ENCODE data around the gene DDAH1.
"Not testable (repeated sequence)": the region's sequence is repeated elsewhere in the genome, so short reads cannot be mapped to it uniquely, and the experiment has no call there.

DDAH1 gene

DNA sequence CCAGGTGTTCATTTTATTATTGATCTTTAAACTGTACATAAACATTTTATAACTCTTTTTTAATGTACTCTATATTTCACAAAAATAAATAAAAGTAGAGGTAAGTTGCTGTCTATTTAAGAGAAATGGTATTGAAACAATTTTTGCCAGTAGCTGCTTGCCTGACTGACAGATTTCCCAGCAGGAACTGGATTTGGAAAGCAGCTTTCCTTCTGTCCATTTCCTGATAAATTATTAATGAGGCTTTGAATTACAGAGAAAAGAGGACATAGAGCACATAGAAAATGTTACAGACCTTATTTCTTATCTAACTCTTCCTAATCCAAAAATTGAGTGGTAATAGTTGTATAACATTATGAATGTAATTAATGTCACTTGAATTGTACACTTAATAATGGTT lies 108.8 kb downstream of the DDAH1 start:
- no peak for DNase-seq

DNA sequence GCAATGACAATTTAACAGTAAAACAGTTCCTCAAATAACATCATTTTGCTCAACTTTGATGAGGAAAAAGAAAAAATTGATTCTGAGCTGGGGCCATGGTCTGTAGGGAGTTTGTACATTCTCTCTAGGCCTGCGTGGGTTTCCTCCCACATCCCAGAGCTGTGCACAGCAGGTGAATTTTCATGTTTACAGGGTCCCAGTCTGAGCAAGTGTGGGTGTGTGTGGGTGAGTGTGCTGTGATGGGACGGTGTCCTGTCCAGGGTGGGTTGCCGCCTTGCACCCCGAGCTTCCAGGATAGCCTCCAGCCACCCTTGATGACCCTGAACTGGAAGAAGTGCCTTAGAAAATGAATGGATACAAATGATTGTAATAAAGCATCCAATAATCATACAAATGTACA lies 112.9 kb downstream of the DDAH1 start:
- DNase-seq = no peak

DNA sequence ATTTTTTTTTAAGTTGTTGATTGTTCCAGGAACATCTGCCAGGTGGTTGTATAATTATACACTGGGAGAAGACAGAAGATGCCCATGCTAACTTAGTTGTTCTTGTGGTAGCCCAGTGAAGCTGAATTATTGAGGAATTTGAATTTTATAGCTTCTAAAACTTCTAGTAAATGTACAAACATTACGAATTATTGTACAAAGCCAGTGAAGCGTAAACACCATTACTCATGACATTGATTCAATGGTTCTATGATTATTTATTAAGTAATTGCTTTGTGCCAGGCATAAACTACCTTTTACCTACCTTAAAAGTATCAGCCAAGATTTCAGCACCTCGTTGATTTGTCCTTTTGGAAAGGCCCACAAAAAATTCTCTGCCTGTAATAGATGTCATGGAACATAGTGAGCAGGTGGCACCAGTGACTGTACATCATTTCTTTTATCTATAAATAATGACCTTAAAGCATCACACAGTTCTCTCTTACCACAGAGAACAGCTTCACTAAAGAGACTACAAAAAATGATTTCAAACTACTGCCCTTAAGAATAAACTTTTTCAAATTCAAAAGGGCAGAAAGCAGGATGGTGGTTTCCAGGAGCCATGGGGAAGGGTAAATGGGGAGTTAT lies 113.6 kb downstream of the DDAH1 start:
- DNase-seq = no peak

DNA sequence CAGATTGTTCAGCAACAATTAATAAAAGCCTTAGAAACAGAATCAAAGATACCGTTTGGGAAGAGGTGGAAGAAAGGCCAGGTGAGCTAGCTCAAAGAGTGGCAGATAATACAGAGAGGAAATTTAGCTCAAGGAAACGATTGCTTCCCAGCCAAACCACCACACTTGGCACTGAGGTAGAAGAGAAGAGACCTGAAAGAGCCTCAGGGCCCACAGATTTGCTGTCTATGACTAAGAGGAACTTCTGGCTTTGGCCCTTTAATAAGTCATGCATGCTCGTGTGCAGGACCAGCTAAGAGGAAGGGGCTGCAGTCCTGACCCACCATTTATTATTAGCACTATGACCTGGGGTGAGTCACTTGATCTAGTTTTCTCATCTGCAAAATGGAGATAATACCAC lies 115.7 kb downstream of the DDAH1 start:
- DNase-seq = no peak

DNA sequence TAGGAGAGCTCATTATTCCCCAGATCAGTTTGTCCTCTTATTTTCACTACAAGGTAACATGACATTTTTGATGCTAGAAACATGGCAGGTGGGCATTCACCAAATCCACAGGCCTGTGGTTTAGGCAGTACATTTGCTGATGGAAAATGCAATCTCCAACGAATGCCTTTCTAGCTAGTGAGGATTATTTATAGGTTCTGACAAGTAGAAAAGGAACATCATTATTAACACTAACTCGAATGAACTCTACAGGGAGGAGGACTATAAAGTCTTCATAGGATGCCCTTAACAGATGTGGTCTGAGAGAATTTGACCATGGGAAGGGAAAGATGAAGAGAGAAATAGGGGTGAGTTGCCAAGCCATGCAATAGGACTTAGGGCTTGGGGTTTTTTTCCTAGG lies 117.1 kb downstream of the DDAH1 start:
- no peak for DNase-seq

DNA sequence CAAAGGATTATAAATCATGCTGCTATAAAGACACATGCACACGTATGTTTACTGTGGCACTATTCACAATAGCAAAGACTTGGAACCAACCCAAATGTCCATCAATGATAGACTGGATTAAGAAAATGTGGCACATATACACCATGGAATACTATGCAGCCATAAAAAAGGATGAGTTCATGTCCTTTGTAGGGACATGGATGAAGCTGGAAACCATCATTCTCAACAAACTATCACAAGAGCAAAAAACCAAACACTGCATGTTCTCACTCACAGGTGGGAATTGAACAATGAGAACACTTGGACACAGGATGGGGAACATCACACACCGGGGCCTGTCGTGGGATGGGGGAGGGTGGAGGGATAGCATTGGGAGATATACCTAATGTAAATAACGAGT lies 117.7 kb downstream of the DDAH1 start:
- DNase-seq = not testable (repeated sequence)

DNA sequence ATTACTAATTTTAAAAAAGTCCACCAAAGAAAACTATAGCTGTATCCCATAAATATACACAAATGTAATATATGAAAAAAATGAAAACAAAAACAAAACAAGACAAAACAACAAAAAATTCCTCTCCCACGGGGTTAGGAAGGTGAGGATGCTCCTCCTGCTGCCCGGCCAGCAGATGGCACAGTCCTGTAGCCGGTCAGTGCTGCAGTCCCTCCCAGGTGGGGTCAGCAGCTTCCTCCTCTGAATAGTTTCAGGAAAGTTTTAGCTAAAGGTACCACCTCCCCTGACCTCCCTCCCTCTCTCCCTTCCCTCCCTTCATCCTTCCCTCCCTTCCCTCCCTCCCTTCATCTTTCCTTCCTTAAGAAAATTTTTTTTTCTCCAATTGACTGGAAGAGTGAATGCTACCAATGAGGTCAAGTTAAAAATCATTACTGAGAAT lies 120.7 kb downstream of the DDAH1 start:
- DNase-seq = no peak

DNA sequence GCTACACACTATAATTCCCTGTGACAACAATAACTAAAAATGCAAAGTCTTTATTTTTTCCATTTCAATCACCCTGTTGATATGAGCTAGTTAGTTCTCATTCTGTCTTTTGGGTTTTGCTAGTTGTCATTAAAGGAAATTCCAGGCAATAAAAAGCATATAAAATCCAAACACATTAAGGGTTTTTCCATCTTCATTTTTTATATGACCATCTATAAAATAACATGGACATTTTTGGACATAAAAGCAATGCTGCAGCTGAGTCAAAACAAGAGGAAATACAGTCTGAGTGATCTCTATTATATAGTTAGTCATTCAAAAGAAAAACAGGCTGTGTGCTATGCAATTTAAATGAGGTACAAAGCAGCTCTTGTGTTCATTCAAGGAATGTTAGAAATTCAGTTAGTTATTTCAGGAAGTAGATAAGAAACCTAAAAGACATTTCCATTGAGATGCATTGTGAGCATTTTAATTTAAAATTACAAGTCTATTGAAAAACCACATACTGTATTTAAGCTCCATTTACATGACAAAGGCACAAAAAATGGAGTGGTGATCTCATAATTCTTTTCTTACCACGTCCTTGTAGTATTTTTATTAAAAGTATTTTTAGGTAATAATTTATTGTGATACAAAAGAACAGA lies 121.2 kb downstream of the DDAH1 start:
- no peak for DNase-seq

DNA sequence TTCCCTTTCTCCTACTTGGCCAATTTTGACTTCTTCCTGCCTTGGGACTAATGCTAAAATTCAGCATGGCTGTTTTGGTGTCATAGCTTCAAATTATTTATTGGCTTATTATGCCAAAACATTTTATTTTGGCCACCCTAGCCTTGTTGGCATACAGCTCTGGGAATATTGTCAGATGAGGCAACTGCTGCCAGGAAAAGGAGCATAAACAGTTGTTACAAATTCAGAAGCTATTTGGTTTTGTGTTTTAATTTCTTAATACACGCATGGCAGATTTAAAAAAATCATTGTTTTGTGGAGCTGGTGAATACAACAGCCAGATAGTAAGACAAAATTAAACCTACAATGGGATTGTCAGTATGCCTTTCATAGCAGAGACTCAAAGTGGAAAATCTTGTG lies 121.7 kb downstream of the DDAH1 start:
- DNase-seq = no peak

DNA sequence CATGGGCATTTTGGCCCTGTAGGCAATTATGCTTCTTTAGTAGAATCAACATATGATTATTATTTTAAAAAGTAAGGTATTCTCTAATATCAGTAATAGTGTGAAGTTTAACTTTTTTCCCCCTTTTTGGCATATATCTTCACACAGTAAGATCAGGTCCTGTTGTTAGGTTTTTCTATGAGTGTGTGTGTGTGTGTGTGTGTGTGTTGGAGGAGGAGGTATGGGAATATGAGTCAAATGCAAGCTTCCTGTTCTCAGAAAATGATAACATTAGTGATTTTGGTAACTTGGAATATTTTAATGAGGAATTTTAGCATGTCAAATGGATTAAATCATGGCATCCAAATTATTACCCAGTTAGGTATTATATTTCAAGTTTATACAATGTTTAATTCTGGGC lies 122.8 kb downstream of the DDAH1 start:
- DNase-seq = no peak

DNA sequence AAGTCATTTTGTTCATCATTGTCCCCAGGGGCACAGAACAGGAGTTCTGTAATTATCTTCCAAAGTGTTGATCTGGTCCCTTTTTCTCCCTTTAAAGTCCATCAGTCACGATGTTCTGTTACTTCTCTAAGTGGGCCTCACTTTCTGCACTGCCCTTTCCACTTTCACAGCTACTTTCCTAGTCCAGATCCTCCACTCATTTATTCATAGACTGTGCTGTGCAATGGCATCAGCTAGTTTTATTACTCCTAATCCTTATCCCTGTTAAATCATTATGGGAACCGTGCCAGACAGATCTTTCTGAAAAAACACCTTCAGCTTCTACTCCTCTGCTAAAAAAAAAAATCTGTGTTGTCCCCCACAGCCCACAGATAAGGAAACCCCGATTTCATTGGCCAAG lies 124.5 kb downstream of the DDAH1 start:
- DNase-seq = no peak

DNA sequence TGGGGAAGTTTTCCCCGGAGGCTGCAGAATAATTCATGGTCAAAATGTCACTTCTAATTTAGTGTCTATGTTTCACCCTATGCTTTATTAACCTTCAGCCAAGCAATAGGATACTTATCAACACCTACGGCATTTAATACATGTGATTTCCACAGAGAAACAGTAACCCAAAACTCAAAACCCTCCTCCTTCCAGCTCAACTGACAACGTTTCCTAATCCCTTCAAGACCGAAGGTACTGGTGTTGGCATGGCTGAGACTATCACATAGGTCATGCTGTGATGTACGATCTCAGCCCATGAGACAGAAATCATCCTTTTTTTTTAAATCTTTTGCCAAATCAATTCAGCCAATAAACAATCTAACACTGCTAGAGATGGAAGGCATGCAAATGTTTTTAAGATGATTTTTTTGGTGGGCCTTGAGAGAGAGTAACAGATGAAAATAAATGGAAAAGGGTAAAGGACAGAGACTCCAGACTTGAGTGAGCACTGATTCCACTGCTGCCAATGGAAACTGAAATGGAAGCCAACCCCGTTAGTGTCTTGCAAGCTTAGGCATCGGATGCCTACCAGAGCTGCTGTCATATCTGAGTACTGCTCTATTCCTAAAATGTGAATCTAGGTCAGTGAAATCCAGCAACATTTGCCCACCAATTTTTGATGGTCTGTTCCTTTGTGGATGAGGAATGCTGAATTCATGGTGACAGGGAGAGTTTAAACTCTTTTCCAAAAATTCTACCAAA lies 125.1 kb downstream of the DDAH1 start:
- DNase-seq = no peak

DNA sequence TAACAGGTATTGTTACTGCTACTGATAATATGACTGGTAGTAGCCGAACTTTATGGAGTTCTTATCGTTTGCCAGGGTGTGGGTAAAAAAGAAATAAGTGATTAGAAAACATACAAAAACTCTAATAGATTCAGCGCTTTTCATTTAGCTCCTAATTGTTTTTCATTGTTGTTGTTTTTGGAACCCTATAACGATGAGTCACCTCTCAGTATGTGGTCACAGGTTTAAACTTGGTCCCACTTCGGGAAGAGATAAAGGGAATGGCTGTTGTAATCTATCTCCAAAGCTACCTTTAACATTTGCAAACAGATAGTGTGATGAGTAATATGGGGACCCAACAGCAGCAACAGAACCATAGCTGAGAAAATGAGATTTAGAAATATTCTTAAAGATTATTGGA lies 125.9 kb downstream of the DDAH1 start:
- DNase-seq = no peak

DNA sequence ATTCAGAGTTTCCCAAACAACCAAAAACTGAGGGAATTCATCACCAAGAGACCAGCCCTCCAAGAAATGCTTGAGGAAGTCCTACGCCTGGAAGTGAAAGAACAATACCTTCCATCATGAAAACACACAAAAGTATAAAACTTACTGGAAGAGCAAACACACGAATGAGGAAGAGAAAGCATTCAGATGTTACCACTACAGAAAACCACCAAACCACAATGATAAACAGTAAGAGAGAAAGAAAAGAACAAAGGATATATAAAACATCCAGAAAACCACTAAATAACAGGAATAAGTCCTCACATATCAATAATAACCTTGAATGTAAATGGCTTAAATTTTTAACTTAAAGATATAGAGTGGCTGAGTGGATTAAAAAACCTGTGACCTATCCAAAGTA lies 130.0 kb downstream of the DDAH1 start:
- DNase-seq = no peak

DNA sequence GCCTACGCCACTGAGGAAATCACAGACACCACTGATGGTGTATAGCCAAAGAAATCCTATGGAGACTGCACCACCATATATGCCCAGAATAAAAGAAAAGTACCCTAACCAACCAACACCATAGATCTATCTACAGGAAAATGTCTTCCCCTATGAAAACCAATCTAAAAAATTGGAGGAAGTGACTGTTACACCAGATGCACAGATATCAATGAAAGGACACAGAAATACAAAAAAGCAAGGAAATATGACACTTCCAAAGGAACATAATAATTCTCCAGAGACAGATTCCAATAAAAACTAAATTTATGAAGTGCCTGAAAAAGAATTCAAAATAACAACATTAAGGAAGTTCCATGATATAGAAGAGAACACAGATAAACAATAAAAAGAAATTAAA lies 131.8 kb downstream of the DDAH1 start:
- DNase-seq = no peak

DNA sequence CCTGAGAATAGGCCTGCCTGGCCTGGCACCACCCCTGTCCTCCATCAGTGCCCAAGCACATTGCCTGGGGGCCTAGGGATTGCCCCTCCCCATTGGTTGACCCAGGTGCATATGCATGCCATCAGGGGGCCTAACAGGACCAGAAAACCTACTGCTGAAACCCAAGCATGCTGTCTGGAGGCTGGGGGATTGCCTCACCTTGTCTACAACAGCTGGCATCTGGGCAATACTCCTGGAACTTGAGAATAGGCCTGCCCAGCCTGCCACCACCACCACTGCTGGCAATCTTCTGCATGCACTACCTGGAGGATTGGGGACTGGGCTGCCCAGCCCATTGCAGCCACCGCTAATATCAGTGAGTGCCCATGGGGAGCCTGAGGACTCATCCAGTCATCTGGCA lies 132.4 kb downstream of the DDAH1 start:
- DNase-seq = no peak

DNA sequence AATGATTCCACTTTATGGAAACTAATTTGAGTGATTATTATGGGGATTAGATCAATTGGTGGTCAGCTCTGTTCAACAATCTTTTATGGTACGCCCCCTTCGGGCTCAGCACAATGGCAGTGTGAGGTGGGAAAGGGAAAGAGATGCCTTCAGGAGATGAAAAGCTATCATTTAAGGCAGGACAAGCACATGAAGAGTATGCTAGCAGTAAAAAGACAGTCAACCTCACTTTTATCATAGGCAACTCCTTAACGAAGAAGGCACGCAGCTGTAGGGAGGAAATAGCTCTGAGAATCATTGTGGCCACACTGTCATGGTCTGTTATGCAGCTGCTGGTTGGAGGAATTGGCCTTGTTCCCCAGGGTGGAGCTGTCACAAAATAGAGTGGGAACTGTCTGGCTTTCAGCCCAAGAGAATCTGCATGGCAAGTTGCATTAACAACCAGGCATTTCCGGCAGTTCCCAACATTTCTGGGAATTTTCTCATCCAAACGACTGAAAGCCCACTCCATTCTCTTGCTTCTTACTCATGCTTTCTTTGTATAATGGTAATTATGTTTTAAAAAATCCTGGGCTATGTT lies 134.2 kb downstream of the DDAH1 start:
- DNase-seq = no peak

DNA sequence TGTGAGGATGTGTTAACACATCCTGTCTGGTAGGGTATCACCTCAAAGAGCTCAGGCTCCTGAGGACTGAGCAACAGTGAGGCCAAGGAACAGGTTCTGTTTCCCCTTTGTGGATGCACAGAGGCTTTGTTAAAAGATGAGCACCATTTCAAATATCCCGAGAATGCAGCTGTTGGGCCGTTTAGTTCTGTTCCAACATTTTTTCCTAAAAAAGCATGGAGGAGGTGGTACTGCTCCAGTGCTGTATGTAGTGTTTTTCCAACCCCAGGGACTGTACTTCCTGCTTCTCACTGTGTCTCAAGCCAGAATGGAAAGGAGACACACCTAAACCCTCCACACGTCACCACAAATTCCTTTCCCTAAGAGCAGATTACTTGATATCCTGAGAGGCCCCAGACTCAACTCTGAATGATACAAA lies 134.7 kb downstream of the DDAH1 start:
- no peak for DNase-seq

DNA sequence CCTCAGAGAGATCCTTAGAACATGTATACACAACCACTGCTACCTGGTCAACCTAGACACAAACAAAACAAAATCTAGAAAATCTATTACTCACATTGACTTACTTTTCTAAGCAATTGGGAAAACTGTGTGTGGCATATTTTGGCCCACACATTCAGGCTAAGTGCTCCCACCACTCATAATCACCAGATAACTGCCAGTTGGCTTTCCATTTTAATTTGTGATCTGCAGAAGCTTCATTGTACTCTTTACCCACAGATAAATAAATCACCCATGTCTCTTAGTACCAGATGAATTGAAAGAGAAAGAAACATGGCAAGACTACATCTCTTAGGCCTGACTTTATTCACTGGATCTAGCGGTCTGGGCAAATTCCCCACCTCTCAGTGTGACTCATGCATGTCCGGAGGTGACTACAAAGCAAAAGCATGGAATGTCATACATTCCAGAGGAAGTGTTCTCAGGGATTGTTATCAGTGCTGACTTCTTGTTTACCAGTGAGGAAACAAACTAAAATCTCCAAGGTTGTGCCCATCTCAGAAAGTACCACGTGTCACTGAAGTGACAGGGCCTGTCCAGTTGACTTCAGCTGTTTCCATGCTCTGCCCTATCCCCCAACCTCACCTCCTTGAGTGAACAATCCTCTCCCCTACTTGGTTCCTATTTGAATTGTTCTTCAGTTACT lies 136.1 kb downstream of the DDAH1 start:
- no peak for DNase-seq

DNA sequence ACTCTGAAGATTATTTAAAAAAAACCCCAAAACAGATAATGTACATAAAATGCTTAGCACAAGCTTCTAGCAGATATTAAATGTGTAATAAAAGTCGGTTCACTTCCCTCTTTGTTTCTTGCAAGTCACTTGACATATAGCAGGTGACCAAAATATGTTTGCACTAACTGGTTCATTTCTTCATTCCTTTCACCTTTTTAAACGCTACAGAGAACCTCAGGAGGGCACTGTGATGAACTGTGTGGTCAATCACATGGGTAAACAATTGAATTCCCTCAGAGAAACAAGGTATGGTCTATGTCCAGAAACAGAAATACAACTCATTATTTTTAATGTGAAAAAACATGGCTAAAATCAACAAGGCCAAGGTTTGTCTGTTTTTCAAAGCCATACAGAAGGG lies 137.2 kb downstream of the DDAH1 start:
- no peak for DNase-seq

DNA sequence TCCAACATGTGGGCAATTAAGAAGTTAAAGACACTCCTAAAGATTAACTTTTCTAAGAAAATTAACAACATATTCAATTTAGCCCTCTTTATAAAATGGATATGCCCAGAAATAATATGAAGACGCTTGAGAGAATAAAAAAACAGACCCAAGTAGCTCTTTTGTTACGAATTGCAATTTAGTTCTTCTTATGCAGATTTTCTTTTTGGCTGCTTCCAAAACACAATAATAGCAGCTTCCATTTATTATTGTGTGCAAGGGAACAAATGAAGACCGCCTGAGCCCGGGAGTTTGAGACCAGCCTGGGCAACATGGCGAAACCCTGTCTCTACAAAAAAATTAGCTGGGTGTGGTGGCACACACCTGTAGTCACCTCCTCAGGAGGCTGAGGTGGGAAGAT lies 138.1 kb downstream of the DDAH1 start:
- DNase-seq = no peak

DNA sequence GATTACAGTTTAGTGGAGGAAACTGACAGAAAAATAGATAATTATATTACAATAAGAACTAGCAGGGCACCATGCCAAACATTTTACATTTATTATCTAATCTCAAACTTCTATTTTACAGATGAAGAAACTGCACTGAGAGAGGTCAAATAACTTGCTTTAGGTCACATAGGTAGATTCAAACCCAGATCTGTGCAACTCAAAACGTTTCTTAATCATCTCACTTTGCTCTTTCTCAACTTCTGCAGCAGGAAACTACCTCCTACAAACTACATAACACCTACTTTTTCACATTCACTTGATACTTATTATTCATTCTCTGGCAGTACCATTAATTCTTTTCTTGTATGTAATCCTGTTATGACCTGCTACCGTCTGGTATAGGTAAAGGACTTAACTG lies 138.6 kb downstream of the DDAH1 start:
- no peak for DNase-seq

DNA sequence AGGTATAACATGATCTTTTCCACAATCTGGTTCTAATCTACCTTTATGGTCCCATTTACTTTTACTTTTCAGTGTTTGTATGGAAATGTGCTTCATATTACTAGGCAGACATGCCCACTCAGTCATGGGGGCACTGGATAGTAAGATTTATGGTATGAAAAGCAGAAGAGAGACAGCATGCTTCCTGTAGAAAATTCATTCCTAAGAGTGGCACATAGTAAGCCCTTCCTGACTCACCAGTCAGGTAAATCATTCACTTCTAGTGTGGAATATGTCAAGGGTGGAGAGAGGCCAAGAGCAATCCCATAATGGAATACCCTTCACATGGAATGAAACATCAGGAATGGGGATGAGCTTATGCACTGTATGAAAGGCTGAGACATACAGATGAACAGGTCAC lies 139.0 kb downstream of the DDAH1 start:
- no peak for DNase-seq

DNA sequence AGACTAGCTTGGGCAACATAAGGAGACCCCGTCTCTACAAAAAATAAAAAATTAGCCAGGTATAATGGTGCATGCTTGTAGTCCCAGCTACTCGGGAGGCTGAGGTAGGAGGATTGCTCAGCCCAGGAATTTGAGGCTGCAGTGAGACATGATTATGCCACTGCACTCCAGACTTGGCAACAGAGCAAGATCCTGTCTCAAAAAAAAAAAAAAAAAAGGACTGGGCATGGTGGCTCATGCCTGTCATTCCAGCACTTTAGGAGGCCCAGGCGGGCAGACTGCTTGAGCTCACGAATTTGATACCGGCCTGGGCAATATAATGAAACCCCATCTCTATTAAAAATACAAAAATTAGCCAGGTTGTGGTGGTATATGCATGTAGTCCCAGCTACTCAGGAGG lies 141.2 kb downstream of the DDAH1 start:
- DNase-seq = no peak
